ENCODE data around the gene INAFM2.

INAFM2 gene

GRCh38 chr15:40289140-40289775, 34.2 kb upstream of the INAFM2 start:
- no peak for ATAC-seq

GRCh38 chr15:40290545-40290917, 33.0 kb upstream of the INAFM2 start:
- ATAC-seq, result no peak
- TF ChIP-seq BACH2 (CRISPR knock-in tag; IDR thresholded peaks at IDR 0.05; ENCODE audit: borderline replicate concordance) (no peak), ZFP30 (CRISPR knock-in tag; IDR thresholded peaks at IDR 0.05) (no peak), ZC3H10 (CRISPR knock-in tag; IDR thresholded peaks at IDR 0.05) (no peak), ARNTL (CRISPR knock-in tag; IDR thresholded peaks at IDR 0.05; ENCODE audit: borderline replicate concordance, low read depth) (no peak), TCF4 (CRISPR knock-in tag; IDR thresholded peaks at IDR 0.05; ENCODE audit: borderline replicate concordance) (no peak), SNAI2 (CRISPR knock-in tag; IDR thresholded peaks at IDR 0.05) (no peak), ISL1 (CRISPR knock-in tag; IDR thresholded peaks at IDR 0.05) (no peak), RARB (CRISPR knock-in tag; IDR thresholded peaks at IDR 0.05) (no peak), CSRNP3 (CRISPR knock-in tag; IDR thresholded peaks at IDR 0.05) (no peak), ZFP3 (CRISPR knock-in tag; IDR thresholded peaks at IDR 0.05) (no peak), GLIS3 (CRISPR knock-in tag; IDR thresholded peaks at IDR 0.05) (no peak)
- TF ChIP-seq, protein P1, sequence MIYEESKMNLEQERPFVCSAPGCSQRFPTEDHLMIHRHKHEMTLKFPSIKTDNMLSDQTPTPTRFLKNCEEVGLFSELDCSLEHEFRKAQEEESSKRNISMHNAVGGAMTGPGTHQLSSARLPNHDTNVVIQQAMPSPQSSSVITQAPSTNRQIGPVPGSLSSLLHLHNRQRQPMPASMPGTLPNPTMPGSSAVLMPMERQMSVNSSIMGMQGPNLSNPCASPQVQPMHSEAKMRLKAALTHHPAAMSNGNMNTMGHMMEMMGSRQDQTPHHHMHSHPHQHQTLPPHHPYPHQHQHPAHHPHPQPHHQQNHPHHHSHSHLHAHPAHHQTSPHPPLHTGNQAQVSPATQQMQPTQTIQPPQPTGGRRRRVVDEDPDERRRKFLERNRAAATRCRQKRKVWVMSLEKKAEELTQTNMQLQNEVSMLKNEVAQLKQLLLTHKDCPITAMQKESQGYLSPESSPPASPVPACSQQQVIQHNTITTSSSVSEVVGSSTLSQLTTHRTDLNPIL (CRISPR knock-in tag; IDR thresholded peaks at IDR 0.05; ENCODE audit: low read depth), result no peak

More at GRCh38 chr15:40289140-40289775, 34.2 kb upstream of the INAFM2 start:
- no peak for TF ChIP-seq ISL1 (CRISPR knock-in tag; IDR thresholded peaks at IDR 0.05)

DNA sequence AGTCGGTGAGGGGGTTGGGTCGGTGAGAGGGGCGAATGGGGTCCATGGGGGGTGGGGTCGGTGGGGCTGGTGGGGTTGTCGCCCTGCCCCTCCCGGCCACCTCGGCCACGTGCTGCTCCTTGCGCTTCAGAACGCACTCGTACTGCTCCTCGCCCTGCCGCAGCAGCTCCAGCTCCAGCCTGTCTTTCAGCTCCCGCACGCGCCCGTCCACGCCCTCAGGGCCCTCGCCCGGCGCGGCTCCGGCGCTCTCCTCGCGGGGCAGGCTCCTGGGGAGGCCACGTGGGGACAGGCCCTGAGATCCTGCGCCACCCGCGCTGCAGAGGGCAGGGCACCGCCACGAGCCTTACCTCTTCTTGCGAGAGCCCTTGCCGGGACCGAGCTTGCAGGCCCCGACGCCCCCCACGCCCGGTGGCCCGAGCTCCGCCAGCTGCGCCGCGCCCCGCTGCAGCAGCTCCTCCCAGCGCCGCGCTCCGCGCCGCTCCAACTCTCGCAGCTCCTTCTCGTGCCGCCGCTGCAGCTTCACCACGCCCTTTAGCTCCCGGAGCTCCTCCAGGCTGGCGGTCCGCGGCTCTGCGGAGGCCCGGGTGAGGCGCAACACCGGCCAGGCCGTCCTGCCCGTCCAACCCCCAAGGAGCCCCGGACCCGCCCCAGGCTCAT, 32.4 kb upstream of the INAFM2 start:
- TF ChIP-seq ZNF70 (CRISPR knock-in tag; IDR thresholded peaks at IDR 0.05), result no peak
- no peak for TF ChIP-seq TSHZ2 (CRISPR knock-in tag; IDR thresholded peaks at IDR 0.05)
- peak; percentile 75 for ATAC-seq

DNA sequence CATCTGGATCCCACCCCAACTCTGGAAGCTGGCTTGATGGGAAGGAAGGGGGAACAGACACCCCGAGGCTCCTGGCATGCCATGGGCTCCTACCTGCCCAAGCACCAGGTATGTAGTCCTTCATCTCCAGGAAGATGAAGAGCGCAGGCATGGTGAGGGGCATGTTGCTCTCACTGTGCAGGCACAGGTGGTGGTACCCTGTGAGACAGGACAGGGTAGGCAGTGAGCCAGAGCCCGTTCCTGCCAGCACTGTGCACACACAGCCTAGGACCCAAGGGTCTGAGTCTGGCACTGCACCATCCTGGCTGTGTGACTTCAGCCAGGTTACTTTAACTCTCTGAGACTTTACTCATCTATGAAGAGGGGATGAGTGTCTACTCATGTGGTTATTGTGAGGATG, 31.2 kb upstream of the INAFM2 start:
- no peak for ATAC-seq
- TF ChIP-seq ZC3H10 (CRISPR knock-in tag; IDR thresholded peaks at IDR 0.05) (no peak), SNAI2 (CRISPR knock-in tag; IDR thresholded peaks at IDR 0.05) (no peak), OSR1 (CRISPR knock-in tag; IDR thresholded peaks at IDR 0.05) (no peak), PATZ1 (CRISPR knock-in tag; IDR thresholded peaks at IDR 0.05; ENCODE audit: borderline replicate concordance) (no peak), TCF4 (CRISPR knock-in tag; IDR thresholded peaks at IDR 0.05; ENCODE audit: borderline replicate concordance) (no peak), GLIS3 (CRISPR knock-in tag; IDR thresholded peaks at IDR 0.05) (no peak)

DNA sequence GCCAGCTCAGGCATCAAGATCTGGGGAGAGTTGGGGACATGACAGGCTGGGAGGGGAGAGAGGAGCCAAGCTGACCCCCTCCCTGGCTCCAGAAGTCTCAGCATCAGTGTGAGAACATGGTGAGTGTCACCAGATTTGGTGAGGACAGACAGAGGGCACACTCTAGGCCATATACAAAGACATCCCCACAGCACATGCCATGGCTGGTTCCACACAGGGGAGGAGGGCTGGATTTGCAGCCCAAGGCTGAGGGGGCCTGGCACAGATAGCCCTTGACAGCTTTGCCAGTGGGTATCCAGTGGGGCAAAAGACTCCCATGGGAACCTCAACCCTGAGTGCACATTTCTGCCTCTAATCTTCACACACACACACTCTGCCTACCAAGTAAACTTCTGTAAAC, 30.5 kb upstream of the INAFM2 start:
- TF ChIP-seq ARNTL (CRISPR knock-in tag; IDR thresholded peaks at IDR 0.05; ENCODE audit: borderline replicate concordance, low read depth) (no peak), ZFP30 (CRISPR knock-in tag; IDR thresholded peaks at IDR 0.05) (no peak), ISL1 (CRISPR knock-in tag; IDR thresholded peaks at IDR 0.05) (no peak), ZNF70 (CRISPR knock-in tag; IDR thresholded peaks at IDR 0.05) (no peak), ZNF8 (CRISPR knock-in tag; IDR thresholded peaks at IDR 0.05) (no peak), ESRRG (CRISPR knock-in tag; IDR thresholded peaks at IDR 0.05) (no peak), ZC3H10 (CRISPR knock-in tag; IDR thresholded peaks at IDR 0.05) (no peak), TOX (CRISPR knock-in tag; IDR thresholded peaks at IDR 0.05; ENCODE audit: borderline replicate concordance) (no peak), ZFP3 (CRISPR knock-in tag; IDR thresholded peaks at IDR 0.05) (no peak), OSR1 (CRISPR knock-in tag; IDR thresholded peaks at IDR 0.05) (no peak)
- no peak for ATAC-seq
